Pons (tissue), 1 donor: ENCODE results near the gene JCHAIN.
"Not testable (repeated sequence)": the region's sequence is repeated elsewhere in the genome, so short reads cannot be mapped to it uniquely, and the experiment has no call there.

Source experiments
- DNase-seq: peaks from one replicate; pipeline ENCODE4 v3.0.0-alpha.2; 2016; ENCODE audit warnings: low spot score

Gene JCHAIN

GRCh38 chr4:70666369-70666768 is at the start of gene JCHAIN:
Gene JCHAIN, minus strand, starts transcription at chr4:70666508. Its CDS starts 18 bp downstream, at chr4:70666490.
- DNase-seq = no peak

- DNase-seq = no peak
These were observed 48.8 kb upstream of the JCHAIN start for GRCh38 chr4:70715097-70715496.

- no peak for DNase-seq
These were observed 48.0 kb upstream of the JCHAIN start for GRCh38 chr4:70714079-70714887.

GRCh38 chr4:70713453-70714078 is 47.3 kb upstream of the JCHAIN start:
- DNase-seq = no peak

GRCh38 chr4:70712604-70713452 is 46.5 kb upstream of the JCHAIN start:
- DNase-seq = no peak

- no peak for DNase-seq
These were observed 45.8 kb upstream of the JCHAIN start for GRCh38 chr4:70712150-70712549.

- DNase-seq = no peak
These were observed 45.3 kb upstream of the JCHAIN start for GRCh38 chr4:70711599-70711998.

GRCh38 chr4:70709611-70710205 is 43.4 kb upstream of the JCHAIN start:
- DNase-seq = no peak

GRCh38 chr4:70706516-70706915 is 40.2 kb upstream of the JCHAIN start:
- DNase-seq = no peak

GRCh38 chr4:70706044-70706461 is 39.7 kb upstream of the JCHAIN start:
- no peak for DNase-seq

GRCh38 chr4:70705183-70706043 is 39.1 kb upstream of the JCHAIN start:
- DNase-seq = peak; percentile 52

GRCh38 chr4:70704931-70705182 is 38.5 kb upstream of the JCHAIN start:
- no peak for DNase-seq

GRCh38 chr4:70704215-70704930 is 38.1 kb upstream of the JCHAIN start:
- DNase-seq = peak; percentile 63

- peak; percentile 66 for DNase-seq
These were observed 37.4 kb upstream of the JCHAIN start for GRCh38 chr4:70703619-70704214.

- DNase-seq = not testable (repeated sequence)
These were observed 36.3 kb upstream of the JCHAIN start for GRCh38 chr4:70702592-70702991.

- no peak for DNase-seq
These were observed 35.0 kb upstream of the JCHAIN start for GRCh38 chr4:70701271-70701670.

GRCh38 chr4:70700712-70701111 is 34.4 kb upstream of the JCHAIN start:
- DNase-seq = no peak

GRCh38 chr4:70698435-70698834 is 32.1 kb upstream of the JCHAIN start:
- DNase-seq = not testable (repeated sequence)

GRCh38 chr4:70694633-70695032 is 28.3 kb upstream of the JCHAIN start:
- DNase-seq = not testable (repeated sequence)

GRCh38 chr4:70691661-70692060 is 25.4 kb upstream of the JCHAIN start:
- DNase-seq = no peak
